OCI-LY1 (cell line): Measurements from ENCODE around the gene TXNDC15.

ENCODE experiments used
- H2AFZ ChIP-seq: fragments of 200-600 bp; sonication (generic), shearing (Covaris generic); 2 replicates; pipeline ENCODE4 v1.6.0; 2014; ENCODE audit warnings: antibody characterized with exemption, mild to moderate bottlenecking, low read length
- H3F3A ChIP-seq: fragments of 200-600 bp; sonication (generic), shearing (Covaris generic); 2 replicates; pipeline ENCODE4 v1.6.0; 2014; ENCODE audit warnings: mild to moderate bottlenecking, antibody characterized with exemption, low read length, moderate library complexity; ENCODE audit not compliant: insufficient read depth
- H3K27ac ChIP-seq: fragments of 200-600 bp; sonication (generic); 2 replicates; pipeline ENCODE4 v1.5.1; 2014; ENCODE audit warnings: low read length, mixed run types, mild to moderate bottlenecking, low read depth; ENCODE audit not compliant: poor library complexity, severe bottlenecking
- H3K27me3 ChIP-seq: fragments of 200-600 bp; sonication (generic); 2 replicates; pipeline ENCODE4 v1.6.0; 2014; ENCODE audit warnings: antibody characterized with exemption, mild to moderate bottlenecking, low read length, moderate library complexity; ENCODE audit not compliant: insufficient read depth
- H3K36me3 ChIP-seq: fragments of 200-600 bp; sonication (generic); 2 replicates; pipeline ENCODE4 v1.6.1; 2014; ENCODE audit warnings: mild to moderate bottlenecking, antibody characterized with exemption, low read length, moderate library complexity, mixed read lengths; ENCODE audit not compliant: insufficient read depth
- H3K4me1 ChIP-seq: fragments of 200-600 bp; sonication (generic); 2 replicates; pipeline ENCODE4 v1.5.1; 2014; ENCODE audit warnings: mild to moderate bottlenecking, low read length, moderate library complexity; ENCODE audit not compliant: insufficient read depth, severe bottlenecking
- H3K4me2 ChIP-seq: fragments of 200-600 bp; sonication (generic), shearing (Covaris generic); 2 replicates; pipeline ENCODE4 v1.6.1; 2014; ENCODE audit warnings: low read length
- H3K4me3 ChIP-seq: fragments of 200-600 bp; sonication (generic); 2 replicates; pipeline ENCODE4 v1.5.1; 2014; ENCODE audit warnings: low read length, low read depth, mild to moderate bottlenecking, mixed read lengths; ENCODE audit not compliant: poor library complexity, severe bottlenecking
- H3K79me2 ChIP-seq: fragments of 200-600 bp; shearing (Covaris generic); 2 replicates; pipeline ENCODE4 v1.6.1; 2016; ENCODE audit warnings: mixed run types, low read length, mixed read lengths; ENCODE audit not compliant: insufficient read depth
- H3K9ac ChIP-seq: fragments of 200-600 bp; sonication (generic), shearing (Covaris generic); 2 replicates; pipeline ENCODE4 v1.6.1; 2014; ENCODE audit warnings: mild to moderate bottlenecking, low read length, mixed read lengths
- H3K9me2 ChIP-seq: fragments of 200-600 bp; sonication (generic), shearing (Covaris generic); 2 replicates; pipeline ENCODE4 v1.6.1; 2014; ENCODE audit warnings: low read depth, mild to moderate bottlenecking, low read length, mixed read lengths
- H3K9me3 ChIP-seq: fragments of 200-600 bp; shearing (Covaris generic); 2 replicates; pipeline ENCODE4 v1.6.1; 2014; ENCODE audit warnings: low read length, mixed read lengths
- H4K20me1 ChIP-seq: fragments of 200-600 bp; sonication (generic), shearing (Covaris generic); 2 replicates; pipeline ENCODE4 v1.6.0; 2016; ENCODE audit warnings: mild to moderate bottlenecking, low read length; ENCODE audit not compliant: insufficient read depth
- EZH2 ChIP-seq: fragments of 200-600 bp; sonication (generic), shearing (Covaris generic); IDR thresholded peaks from 2 replicates; pipeline ENCODE4 v1.8.0; 2017; ENCODE audit warnings: borderline replicate concordance, mixed run types, mild to moderate bottlenecking, antibody characterized with exemption, low read length, moderate library complexity, mixed read lengths
- TF ChIP-seq, protein P1 (sequence below): fragments of 200-600 bp; sonication (generic), shearing (Covaris generic); IDR thresholded peaks from 2 replicates; pipeline ENCODE4 v1.5.1; 2017; ENCODE audit warnings: mild to moderate bottlenecking, antibody characterized with exemption, low read length, moderate library complexity, mixed read lengths

TXNDC15 gene

DNA sequence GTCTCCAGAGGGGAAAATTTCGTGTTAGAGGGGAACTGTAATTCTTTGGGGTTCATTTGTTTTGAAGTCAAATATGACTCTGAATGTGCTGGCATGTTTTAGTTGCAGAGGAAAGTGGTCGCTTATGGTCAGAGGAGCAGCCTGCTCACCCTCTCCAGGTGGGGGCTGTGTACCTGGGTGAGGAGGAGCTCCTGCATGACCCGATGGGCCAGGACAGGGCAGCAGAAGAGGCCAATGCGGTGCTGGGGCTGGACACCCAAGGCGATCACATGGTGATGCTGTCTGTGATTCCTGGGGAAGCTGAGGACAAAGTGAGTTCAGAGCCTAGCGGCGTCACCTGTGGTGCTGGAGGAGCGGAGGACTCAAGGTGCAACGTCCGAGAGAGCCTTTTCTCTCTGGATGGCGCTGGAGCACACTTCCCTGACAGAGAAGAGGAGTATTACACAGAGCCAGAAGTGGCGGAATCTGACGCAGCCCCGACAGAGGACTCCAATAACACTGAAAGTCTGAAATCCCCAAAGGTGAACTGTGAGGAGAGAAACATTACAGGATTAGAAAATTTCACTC is 13.5 kb downstream of the TXNDC15 start:
- no peaks in the 10 kb centered on the region for H3F3A ChIP-seq
- no peak overlapping the region for H3K27ac ChIP-seq
- H3K4me1 ChIP-seq, result peaks cover 3% of the 10 kb centered on the region
- H3K9me2 ChIP-seq, result no peaks in the 10 kb centered on the region
- H3K79me2 ChIP-seq, result peaks cover 15% of the 10 kb centered on the region
- H3K9me3 ChIP-seq, result no peaks in the 10 kb centered on the region
- no peaks in the 10 kb centered on the region for H3K27me3 ChIP-seq
- no peak overlapping the region for H3K4me3 ChIP-seq
- H3K9ac ChIP-seq, result no peak overlapping the region
- H4K20me1 ChIP-seq, result no peaks in the 10 kb centered on the region
- no peak overlapping the region for H2AFZ ChIP-seq
- peaks cover 36% of the 10 kb centered on the region for H3K36me3 ChIP-seq
- no peak overlapping the region for H3K4me2 ChIP-seq
- TF ChIP-seq, protein P1, sequence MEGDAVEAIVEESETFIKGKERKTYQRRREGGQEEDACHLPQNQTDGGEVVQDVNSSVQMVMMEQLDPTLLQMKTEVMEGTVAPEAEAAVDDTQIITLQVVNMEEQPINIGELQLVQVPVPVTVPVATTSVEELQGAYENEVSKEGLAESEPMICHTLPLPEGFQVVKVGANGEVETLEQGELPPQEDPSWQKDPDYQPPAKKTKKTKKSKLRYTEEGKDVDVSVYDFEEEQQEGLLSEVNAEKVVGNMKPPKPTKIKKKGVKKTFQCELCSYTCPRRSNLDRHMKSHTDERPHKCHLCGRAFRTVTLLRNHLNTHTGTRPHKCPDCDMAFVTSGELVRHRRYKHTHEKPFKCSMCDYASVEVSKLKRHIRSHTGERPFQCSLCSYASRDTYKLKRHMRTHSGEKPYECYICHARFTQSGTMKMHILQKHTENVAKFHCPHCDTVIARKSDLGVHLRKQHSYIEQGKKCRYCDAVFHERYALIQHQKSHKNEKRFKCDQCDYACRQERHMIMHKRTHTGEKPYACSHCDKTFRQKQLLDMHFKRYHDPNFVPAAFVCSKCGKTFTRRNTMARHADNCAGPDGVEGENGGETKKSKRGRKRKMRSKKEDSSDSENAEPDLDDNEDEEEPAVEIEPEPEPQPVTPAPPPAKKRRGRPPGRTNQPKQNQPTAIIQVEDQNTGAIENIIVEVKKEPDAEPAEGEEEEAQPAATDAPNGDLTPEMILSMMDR, result no peak
- TF ChIP-seq EZH2, result no peak

DNA sequence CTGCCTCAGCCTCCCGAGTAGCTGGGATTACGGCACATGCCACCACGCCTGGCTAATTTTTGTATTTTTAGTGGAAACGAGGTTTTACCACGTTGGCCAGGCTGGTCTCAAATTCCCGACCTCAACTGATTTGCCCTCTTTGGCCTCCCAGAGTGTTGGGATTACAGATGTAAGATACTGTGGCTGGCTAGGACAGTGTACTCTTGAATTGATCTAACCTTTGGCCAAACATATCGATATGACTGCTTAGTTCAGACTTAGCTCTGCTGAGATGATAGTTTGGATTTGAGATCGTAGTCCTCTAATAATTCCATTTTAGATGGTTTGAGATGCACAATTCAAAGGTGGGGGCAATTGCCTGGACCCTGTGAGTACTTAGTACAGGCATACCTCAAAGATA is 15.2 kb downstream of the TXNDC15 start:
- no peak overlapping the region for H3K4me3 ChIP-seq
- no peak for TF ChIP-seq EZH2
- TF ChIP-seq, protein P1, result no peak

DNA sequence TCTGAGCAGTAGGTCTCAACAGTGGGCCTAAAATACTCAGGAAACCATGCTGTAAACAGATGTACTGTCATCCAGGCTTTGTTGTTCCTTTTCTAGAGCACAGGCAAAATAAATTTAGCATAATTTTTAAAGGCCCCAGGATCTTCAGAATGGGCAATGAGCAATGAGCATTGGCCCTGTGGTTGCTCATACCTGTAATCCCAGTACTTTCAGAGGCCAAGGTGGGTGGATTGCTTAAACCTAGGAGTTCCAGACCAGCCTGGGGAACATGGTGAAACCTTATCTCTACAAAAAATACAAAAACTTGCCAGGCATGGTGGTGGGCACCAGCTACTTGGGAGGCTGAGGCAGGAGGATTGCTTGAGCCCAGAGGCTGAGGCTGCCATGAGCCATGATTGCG is 17.3 kb downstream of the TXNDC15 start:
- H3K4me2 ChIP-seq, result no peak overlapping the region
- peaks cover 51% of the 10 kb centered on the region for H3K36me3 ChIP-seq
- TF ChIP-seq EZH2, result no peak
- TF ChIP-seq, protein P1, result no peak
- H3K4me1 ChIP-seq, result peaks cover 11% of the 10 kb centered on the region
- no peaks in the 10 kb centered on the region for H3F3A ChIP-seq
- no peaks in the 10 kb centered on the region for H3K27me3 ChIP-seq
- H3K9ac ChIP-seq, result no peak overlapping the region
- no peaks in the 10 kb centered on the region for H3K79me2 ChIP-seq
- no peaks in the 10 kb centered on the region for H3K9me3 ChIP-seq
- H3K4me3 ChIP-seq, result no peak overlapping the region
- H3K9me2 ChIP-seq, result no peaks in the 10 kb centered on the region
- no peak overlapping the region for H2AFZ ChIP-seq
- H4K20me1 ChIP-seq, result no peaks in the 10 kb centered on the region
- H3K27ac ChIP-seq, result no peak overlapping the region

More for the DNA sequence above, 15.2 kb downstream of the TXNDC15 start:
- no peak overlapping the region for H3K4me2 ChIP-seq
- H3K27me3 ChIP-seq, result no peaks in the 10 kb centered on the region
- H4K20me1 ChIP-seq, result no peaks in the 10 kb centered on the region
- H3K9me3 ChIP-seq, result no peaks in the 10 kb centered on the region
- no peaks in the 10 kb centered on the region for H3K9me2 ChIP-seq
- no peak overlapping the region for H3K27ac ChIP-seq
- H3K9ac ChIP-seq, result no peak overlapping the region
- H3K4me1 ChIP-seq, result peaks cover 3% of the 10 kb centered on the region
- peaks cover 15% of the 10 kb centered on the region for H3K79me2 ChIP-seq
- no peak overlapping the region for H2AFZ ChIP-seq
- peaks cover 36% of the 10 kb centered on the region for H3K36me3 ChIP-seq
- no peaks in the 10 kb centered on the region for H3F3A ChIP-seq
